Nephron progenitor cell (in vitro differentiated cells): Measurements from ENCODE around the gene DDR2.

Experiments used
- DNase-seq: peaks from one replicate; pipeline ENCODE4 v3.0.0; 2021
- H3K27ac Mint-ChIP-seq: 2 replicates; pipeline ENCODE4 v1.8.0; 2021; ENCODE audit warnings: mild to moderate bottlenecking, moderate library complexity, mixed read lengths
- H3K27me3 Mint-ChIP-seq: 2 replicates; pipeline ENCODE4 v1.8.0; 2021; ENCODE audit warnings: mild to moderate bottlenecking, low read depth, mixed read lengths; ENCODE audit not compliant: poor library complexity
- H3K36me3 Mint-ChIP-seq: 2 replicates; pipeline ENCODE4 v1.8.0; 2021; ENCODE audit warnings: low read depth, mixed read lengths
- H3K4me1 Mint-ChIP-seq: 2 replicates; pipeline ENCODE4 v1.8.0; 2021; ENCODE audit warnings: mixed read lengths
- H3K4me3 Mint-ChIP-seq: 2 replicates; pipeline ENCODE4 v1.8.0; 2021; ENCODE audit warnings: mild to moderate bottlenecking, moderate library complexity, mixed read lengths
- H3K9me3 Mint-ChIP-seq: 2 replicates; pipeline ENCODE4 v1.8.0; 2021; ENCODE audit warnings: mild to moderate bottlenecking, moderate library complexity, mixed read lengths
- TF ChIP-seq, protein P1 (sequence below): fragments of 200-600 bp; sonication (generic); IDR thresholded peaks from 2 replicates; pipeline ENCODE4 v1.5.0; 2021; ENCODE audit warnings: antibody characterized with exemption

DDR2 gene

DNA sequence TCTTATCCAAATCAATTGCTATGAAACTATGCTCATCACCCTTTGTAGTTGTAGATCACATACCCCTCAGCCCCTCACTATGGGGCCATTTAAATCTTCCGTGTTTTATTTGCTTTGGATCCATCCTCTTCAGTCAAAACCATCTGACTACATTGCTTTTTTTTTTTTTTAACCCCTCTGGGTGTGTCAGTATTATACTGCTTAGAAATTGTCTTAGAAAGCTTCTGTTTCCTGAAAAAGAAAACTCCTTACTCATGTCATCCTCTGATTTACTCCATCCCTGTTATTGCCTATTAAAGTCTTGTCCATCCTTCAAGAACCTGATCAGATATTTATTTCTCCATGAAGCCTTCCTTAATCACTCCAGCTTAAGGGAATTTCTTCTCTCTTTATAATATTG, 84.3 kb downstream of the DDR2 start:
- no peaks in the 10 kb centered on the region for H3K36me3 Mint-ChIP-seq
- H3K27ac Mint-ChIP-seq, result no peak overlapping the region
- no peaks in the 10 kb centered on the region for H3K27me3 Mint-ChIP-seq
- H3K9me3 Mint-ChIP-seq, result no peaks in the 10 kb centered on the region
- H3K4me1 Mint-ChIP-seq, result peaks cover 17% of the 10 kb centered on the region
- DNase-seq, result no peak
- TF ChIP-seq, protein P1, sequence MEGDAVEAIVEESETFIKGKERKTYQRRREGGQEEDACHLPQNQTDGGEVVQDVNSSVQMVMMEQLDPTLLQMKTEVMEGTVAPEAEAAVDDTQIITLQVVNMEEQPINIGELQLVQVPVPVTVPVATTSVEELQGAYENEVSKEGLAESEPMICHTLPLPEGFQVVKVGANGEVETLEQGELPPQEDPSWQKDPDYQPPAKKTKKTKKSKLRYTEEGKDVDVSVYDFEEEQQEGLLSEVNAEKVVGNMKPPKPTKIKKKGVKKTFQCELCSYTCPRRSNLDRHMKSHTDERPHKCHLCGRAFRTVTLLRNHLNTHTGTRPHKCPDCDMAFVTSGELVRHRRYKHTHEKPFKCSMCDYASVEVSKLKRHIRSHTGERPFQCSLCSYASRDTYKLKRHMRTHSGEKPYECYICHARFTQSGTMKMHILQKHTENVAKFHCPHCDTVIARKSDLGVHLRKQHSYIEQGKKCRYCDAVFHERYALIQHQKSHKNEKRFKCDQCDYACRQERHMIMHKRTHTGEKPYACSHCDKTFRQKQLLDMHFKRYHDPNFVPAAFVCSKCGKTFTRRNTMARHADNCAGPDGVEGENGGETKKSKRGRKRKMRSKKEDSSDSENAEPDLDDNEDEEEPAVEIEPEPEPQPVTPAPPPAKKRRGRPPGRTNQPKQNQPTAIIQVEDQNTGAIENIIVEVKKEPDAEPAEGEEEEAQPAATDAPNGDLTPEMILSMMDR, result no peak
- H3K4me3 Mint-ChIP-seq, result no peak overlapping the region

DNA sequence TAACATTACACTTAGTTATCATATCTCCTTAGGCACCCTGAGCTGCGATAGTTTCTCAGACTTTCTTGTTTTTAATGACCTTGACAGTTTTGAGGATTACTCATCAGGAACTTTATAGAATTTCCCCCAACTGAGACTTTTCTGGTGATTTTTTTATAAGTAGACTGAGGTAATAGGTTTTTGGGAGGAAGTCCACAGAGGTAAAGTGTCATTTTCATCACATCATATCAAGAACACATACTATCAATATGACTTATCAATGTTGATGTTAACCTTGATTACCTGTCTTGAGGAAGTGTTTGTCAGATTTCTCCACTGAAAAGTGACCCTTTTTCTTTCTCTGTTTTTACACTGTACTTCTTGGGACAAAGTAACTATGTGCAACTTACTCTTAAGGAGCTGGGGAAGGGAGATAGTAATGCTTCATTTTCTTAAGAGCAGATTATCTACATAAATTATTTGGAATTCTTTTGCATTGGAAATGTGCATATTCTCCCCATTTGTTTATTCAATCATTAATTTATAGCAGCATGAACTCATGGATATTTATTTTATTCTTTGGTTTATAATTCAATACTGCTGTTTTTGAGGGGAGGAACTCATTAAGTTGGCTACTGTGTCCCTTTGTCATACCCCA, 85.4 kb downstream of the DDR2 start:
- H3K9me3 Mint-ChIP-seq, result no peaks in the 10 kb centered on the region

DNA sequence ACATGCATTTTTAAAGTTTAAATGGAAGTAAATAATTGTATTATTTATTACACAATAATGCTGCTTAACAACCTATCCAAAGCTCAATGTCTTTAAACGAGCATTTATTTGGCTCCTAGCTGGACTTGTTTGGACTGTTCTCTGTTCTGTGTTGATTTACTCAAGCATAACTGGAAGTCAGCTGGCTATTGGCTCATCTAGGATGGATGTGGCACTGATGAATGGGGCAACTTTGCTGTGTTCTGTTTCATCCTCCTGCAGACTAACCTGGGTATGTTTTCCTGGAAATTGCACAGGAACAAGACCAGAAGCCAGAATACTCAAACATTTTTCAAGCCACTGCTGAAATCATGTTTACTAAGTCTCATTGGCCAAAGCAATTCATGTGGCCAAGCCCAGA, 87.4 kb downstream of the DDR2 start:
- H3K27ac Mint-ChIP-seq, result no peak overlapping the region
- TF ChIP-seq, protein P1, result no peak
- peaks cover 17% of the 10 kb centered on the region for H3K4me1 Mint-ChIP-seq
- no peaks in the 10 kb centered on the region for H3K36me3 Mint-ChIP-seq
- H3K4me3 Mint-ChIP-seq, result no peak overlapping the region
- no peak for DNase-seq
- no peaks in the 10 kb centered on the region for H3K27me3 Mint-ChIP-seq
- H3K9me3 Mint-ChIP-seq, result no peaks in the 10 kb centered on the region

More for the DNA sequence above, 85.4 kb downstream of the DDR2 start:
- Mint-ChIP-seq H3K36me3 (no peaks in the 10 kb centered on the region), H3K4me1 (peaks cover 17% of the 10 kb centered on the region), H3K27me3 (no peaks in the 10 kb centered on the region), H3K4me3 (no peak overlapping the region), H3K27ac (no peak overlapping the region)
- TF ChIP-seq, protein P1, result no peak
- DNase-seq, result no peak

DNA sequence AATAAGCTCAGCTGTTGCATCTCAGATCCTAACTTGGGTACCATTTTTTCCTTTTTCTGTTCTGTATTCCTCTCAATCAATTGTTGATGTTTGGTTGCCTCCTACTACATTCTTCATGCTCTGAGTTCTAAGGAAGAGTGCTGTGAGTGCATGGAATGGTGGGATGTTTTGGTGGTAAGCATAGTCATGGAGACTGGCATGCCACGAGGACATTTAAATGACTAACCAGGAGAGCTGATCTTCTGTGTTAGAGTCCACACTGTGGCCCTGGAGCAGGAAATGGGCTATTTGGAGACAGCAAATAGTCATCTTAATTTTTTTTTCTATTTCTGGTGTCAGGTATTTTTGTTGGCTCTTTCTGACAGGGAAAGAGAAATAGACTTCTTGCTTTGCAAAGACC, 88.7 kb downstream of the DDR2 start:
- Mint-ChIP-seq H3K27me3 (no peaks in the 10 kb centered on the region), H3K4me3 (no peak overlapping the region), H3K4me1 (peaks cover 9% of the 10 kb centered on the region), H3K9me3 (no peaks in the 10 kb centered on the region), H3K36me3 (no peaks in the 10 kb centered on the region), H3K27ac (no peak overlapping the region)
- DNase-seq, result no peak
- TF ChIP-seq, protein P1, result no peak

DNA sequence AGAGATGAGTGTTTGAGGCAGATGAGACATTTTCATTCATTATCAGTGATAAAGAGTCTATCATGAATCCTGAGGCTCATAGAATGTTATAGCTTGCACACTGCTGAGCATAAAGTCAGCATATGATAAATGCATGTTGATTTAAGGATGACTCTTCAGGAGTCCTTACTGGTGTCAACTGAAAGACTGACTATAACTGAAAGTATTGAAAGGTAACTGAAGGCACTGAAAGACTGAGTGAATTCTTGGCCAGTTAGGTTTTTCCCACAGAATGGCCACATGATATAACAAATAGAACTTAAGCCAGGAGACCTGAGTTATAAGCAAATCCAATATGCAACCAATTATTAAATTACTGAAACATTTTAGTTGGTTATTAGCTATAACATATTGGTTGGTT, 89.2 kb downstream of the DDR2 start:
- no peak overlapping the region for H3K4me3 Mint-ChIP-seq
- DNase-seq, result no peak
- TF ChIP-seq, protein P1, result no peak
- no peaks in the 10 kb centered on the region for H3K9me3 Mint-ChIP-seq
- no peaks in the 10 kb centered on the region for H3K36me3 Mint-ChIP-seq
- H3K27me3 Mint-ChIP-seq, result no peaks in the 10 kb centered on the region
- peaks cover 6% of the 10 kb centered on the region for H3K4me1 Mint-ChIP-seq
- no peak overlapping the region for H3K27ac Mint-ChIP-seq

DNA sequence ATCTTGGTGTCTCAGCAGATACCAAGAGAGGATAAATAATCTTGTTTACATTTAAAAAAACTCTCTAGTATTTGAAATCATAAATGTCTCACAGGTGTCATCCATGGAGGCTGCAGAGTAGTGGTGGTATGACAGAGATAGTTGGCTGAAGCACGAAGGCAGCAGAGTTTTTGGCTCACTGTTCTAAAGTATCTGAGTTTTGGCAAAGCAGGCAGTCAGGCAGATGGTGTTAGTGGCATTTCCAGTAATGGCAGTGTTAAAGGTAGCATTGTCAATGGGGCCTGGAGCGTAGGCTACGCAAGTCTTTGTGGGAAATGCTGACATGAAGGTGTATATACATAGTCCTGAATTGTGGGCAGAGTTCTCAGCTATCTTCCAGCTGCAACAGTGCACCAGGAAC, 89.8 kb downstream of the DDR2 start:
- Mint-ChIP-seq H3K4me3 (no peak overlapping the region), H3K4me1 (peaks cover 6% of the 10 kb centered on the region), H3K27me3 (no peaks in the 10 kb centered on the region), H3K9me3 (no peaks in the 10 kb centered on the region), H3K27ac (no peak overlapping the region), H3K36me3 (no peaks in the 10 kb centered on the region)
- DNase-seq, result no peak
- TF ChIP-seq, protein P1, result no peak
